HG03139 (cell line): ENCODE measurements around the gene HSH2D.
"Not testable (repeated sequence)": the region's sequence is repeated elsewhere in the genome, so short reads cannot be mapped to it uniquely, and the experiment has no call there.

Source experiments
- ATAC-seq: cut with Tn5 transposase; IDR thresholded peaks from one replicate; pipeline ENCODE4 v1.9.1; 2021; ENCODE audit not compliant: unreplicated experiment

HSH2D gene

DNA sequence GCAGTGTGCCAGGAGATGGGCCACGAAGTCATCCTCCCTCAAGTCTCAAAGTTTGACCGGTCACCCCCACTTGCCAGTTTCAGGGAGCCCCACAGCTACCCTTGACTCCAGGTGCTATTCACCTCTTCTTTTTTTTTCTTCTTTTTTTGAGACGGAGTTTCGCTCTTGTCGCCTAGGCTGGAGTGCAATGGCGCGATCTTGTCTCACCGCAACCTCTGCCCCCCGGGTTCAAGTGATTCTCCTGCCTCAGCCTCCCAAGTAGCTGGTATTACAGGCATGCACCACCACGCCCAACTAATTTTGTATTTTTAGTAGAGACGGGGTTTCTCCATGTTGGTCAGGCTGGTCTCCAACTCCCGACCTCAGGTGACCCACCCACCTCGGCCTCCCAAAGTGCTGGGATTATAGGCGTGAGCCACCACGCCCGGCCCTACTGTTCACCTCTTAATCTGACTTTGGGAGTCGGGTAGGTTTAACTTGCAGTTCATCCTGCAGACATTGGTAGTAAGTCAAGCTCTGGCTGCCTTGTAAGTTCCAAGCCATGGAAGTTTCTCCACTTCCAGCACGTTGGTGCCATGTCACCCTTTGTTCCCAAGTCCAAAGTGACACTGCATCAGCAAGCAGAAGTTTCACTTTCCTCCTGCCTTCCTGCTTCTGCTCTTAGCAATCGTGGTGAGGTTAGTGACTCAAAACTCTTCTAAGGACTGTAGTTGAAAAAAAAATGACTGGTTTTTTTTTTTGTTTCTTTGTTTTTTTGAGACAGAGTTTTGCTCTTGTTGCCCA, 24.2 kb upstream of the HSH2D start:
- not testable (repeated sequence) for ATAC-seq

DNA sequence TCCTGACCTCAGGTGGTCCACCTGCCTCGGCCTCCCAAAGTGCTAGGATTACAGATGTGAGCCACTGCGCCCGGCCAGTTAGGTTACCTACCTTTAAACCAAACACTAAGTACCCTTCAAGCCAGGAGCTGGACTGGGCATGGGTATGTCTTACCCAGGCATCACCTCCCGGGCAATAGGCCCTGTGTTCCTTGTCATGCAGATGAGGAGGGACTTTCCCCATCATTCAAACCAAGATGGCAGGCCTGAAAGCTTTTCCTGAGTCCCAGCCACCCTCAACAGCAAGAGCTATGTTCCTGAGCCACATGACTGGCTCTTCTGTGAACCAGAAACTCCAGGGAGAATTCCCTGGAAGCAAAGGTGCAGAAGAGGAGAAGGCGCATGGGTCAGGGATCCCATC, 22.3 kb upstream of the HSH2D start:
- no peak for ATAC-seq

DNA sequence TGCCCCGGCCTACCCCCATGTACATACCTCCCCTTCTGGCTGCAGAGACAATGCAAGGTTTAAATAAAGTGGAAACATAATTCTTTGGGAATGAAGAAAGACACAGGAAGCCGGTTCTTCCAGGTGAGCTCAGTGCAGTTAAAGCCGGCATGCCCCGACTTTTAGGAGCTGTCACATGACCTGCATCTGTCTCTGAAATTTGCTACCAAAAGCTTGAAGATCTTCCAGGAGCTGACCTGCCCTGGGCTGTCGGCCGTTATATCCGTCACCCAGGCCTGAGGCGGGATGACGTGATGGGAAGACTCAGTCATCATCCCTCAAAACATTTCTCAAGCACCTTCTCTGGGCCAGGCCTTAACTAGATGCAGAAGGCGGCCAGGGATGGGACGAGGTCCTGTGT, 21.5 kb upstream of the HSH2D start:
- no peak for ATAC-seq

DNA sequence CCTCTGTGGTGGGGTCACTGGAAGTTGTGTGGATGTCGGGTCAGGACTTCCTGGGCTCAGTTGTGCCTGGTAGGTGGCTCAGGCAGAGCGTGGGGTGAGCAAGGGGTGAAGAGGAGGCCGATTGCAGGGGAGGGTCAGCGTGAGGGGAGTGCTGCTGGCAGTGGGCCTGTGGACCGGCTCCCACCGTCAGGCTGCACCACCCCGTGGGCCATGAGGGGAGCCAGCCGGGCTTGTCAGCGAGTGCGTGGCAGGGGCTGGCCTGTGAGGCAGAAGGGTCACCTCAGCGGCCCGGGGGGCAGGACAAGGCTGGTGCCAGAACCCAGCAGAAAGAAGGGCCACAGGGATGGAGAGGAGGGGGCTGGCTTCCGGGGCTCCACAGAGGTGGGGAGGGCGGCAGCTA, 18.5 kb upstream of the HSH2D start:
- no peak for ATAC-seq

DNA sequence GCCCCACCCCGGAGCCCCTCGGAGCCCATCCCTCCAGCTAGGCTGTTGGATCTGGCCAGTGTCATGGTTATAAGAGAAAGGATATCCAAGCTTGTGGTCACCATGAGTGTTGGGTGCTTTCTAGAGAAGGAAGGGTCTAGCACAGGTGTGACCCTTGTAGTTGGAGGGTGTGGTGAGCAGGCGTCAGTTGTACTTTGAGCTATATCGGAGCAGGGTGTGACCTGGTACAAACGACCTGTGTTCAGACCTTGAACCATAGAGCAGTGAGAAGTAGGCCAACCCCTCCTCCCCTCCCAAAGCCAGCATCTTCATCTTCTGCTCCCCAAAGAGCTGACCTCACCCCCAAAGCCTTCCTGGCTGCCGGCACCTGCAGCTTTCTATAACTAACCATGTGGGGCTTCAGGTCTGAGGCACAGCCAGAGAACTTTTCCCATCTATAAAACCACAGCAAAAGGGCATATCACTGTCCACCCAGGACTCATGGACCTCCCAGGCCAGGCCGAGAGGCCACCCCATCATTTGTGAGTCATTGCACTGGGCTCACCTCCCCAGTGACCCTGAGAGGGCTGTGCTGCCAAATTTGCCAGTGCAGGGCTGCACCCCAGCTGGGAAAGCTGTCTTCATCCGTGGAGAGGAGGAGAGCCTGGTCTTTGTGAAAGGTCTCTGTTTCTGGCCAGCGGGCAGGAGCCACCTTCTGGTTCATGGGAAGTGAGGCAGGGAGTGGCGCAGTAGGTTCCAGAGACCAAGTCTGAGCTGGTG, 17.6 kb upstream of the HSH2D start:
- no peak for ATAC-seq

DNA sequence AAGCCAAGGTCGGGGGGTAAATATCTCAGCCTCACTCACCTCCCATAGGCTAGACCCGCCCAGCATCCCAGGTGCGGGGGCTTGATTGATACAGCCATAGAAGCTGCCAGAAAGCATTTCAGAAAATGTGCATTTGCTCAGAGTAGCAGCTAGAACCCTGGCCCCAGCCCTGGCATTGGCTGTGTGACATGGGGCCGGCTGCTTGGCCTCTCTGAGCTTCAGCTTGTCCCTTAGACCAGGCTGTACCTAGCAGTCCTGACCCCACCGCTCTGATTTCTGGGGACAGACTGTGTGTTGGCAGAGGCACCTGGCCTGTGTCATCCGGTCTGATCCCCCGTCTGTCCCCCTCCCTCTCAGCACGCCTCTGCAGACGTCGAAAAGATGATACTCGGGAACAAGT, 16.4 kb upstream of the HSH2D start:
- ATAC-seq, result no peak

DNA sequence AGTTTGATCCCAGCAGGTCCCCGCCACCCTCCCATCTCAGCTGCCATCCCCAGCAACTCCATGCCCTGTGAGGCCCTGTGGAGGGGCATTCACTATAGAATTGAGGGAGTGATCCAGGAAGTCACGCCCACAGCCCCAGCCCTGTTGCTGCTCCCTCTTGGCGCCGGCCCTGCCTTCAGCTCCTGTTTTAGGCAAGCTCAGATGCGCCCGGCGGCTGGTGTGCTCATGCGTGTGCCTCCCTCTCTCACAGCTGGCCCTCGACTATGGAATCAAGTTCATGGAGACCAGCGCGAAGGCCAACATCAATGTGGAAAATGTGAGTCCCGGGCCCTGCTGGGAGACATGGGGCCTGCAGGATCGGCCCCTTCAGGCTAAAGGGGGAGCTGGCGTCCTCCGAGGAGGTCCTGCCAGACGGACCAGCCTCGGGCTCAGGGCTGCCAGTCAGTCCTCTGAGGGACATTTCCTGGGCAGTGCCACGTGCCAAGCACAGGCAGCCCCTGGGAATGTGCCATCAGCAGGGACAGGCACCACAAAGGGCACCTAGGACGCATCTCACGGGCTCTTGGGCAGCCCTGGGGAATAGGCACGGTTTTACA, 15.6 kb upstream of the HSH2D start:
- no peak for ATAC-seq

DNA sequence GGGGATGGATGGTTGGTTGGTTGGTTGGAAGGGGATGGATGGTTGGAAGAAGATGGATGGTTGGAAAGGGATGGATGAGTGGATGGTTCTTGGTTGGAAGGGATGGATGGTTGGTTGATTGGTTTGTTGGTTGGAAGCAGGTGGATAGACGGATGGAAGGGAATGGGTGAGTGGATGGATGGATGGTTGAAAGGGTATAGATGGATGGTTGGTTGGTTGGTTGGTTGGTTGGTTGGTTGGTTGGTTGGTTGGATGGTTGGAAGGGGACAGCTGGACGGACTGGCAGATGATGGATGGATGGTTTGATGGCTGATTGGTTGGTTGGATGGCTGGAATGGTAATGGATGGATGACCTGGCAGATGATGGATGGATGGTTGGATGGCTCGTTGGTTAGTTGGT, 11.8 kb upstream of the HSH2D start:
- ATAC-seq, result no peak

DNA sequence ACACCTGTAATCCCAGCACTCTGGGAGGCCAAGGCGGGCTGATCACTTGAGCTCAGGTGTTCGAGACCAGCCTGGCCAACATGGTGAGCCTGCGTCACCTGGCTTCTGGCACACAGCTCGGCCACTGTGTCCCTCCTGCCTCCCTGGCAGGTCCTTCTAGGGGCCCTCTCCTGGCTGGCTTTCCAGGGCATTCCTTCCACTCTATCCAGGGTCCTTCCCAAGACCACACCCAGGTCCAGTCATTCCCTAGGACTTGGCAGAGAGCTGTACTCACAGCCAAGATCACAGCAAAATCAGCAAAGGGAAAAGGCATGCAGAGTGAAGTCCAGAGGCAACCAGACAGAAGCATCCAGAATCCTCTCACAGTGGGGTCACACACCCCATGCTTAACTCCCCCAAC, 9.7 kb upstream of the HSH2D start:
- no peak for ATAC-seq

DNA sequence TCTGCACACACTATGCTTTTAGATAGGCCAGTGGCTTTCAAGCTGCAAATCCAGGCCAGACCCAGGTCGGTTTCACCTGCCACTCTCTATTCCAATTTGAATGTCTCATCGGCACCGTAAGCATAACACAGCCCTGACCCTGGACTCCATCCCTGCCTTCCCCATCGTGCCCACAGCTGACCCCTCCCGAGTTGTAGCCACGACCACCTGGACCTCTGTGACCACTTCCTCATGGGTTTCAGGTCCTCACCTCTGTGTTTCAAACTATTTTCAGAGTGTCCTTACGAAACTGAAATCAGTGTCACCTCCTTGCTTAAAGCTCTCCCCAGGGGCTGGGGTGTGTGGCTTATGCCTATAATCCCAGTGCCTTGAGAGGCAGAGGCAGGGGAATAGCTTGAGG, 9.0 kb upstream of the HSH2D start:
- no peak for ATAC-seq

DNA sequence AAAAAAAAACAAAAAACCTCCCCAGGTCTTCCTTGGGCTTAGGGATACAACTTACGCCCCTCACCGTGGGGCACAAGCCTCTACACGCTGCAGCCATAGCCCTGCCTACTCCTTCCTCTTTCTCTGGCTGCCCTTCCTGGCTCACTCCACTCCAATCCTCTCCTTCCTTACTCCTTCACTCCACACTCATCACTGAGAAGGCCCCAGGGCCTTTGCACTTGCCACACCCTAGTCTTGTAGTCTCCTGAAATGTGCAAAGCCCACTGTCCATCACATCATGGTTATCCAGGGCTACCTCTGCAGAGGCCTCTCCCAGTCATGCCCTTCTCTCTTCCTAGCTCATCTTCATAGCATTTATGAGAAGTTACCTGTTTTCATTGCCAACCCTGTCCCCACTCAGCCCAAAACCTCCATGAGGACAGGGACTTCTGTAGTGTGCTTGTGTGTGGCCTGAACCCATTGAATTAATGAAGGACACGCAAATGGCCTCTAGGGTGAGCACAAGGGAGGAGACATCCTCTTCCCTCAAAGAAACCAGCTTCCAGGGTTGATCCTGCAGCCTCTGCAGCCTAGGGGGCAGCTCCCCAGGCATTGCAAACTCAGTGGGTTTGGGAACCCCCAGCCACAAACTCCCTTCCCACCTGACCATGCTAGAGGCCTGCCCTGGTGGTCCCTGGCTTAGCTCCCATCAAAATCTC, 7.9 kb upstream of the HSH2D start:
- no peak for ATAC-seq

DNA sequence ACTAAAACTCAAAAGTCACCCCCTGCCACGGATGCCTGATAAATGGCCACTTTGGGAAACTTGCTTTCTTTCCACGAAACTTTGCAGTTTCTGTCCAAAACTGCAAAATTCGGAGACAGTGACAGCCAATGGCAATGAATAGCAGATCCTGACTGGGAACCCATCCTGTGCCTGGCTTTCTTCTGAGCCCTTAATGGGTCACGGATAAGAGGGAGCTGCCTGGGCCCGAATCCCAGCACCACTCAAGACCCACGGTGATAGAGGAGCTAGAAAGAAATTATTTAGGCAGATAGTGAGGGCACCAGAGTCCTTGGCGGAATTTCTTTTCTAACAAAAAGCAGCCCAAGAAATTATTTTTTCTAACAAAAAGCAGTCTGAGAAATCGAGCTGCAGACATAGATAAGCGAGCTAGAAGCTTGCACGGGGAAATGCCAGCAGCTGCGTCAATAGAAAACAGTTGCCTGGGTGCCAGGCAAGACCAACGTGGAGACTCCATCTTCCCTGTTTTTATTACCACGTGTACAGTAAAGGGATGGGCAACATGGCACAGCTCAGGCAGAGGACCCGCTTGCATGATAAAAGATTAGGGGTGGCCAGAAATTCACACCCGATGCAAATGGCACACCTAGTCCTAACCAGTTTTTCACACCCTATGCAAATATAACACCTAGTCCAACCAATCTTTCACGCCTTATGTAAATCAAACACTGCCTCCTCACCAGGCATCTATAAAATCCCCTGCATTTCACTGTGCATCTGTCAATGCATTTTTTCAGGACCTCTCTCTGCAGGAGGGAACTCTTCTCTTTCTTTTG, 7.1 kb upstream of the HSH2D start:
- no peak for ATAC-seq

DNA sequence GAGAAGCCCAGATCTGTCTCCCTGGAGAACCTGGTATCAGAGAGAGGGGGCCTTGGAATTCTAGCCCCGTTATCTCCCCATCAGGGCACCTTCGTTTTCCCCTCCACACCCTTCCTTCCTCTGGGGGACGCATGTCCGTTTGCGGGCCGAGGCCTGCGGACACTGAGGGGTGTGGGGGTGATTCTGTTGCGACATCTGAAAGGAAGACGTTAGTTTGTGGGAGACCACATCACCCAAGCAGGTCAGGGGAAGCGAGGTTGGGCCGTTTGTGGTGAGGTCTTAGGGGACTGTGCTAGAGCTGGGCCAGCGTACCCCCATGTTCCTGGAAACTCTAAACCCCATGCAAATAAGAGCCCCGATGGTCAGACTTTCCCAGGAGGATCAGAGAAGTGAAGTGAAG, 3.7 kb upstream of the HSH2D start:
- no peak for ATAC-seq

DNA sequence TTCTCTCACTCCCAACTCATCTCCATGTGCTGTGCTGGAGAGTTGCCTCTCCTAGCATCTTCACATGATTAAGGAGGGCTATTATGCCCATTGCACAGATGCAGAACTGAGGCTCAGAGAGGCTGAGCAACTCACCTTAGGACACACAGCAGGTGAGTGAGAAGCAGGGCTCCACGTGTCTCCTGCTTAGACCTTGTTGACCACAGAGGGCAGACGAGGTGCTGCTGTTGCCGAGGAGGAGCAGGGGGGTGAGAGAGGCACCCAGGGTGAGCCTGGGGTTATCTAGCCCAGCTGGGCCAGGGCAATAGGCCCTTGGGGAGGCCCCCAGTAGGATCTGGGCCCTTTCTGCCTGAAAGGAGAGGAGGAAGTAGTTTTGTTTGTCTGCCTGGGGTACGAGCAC, 2.4 kb upstream of the HSH2D start:
- ATAC-seq, result peak; percentile 44

DNA sequence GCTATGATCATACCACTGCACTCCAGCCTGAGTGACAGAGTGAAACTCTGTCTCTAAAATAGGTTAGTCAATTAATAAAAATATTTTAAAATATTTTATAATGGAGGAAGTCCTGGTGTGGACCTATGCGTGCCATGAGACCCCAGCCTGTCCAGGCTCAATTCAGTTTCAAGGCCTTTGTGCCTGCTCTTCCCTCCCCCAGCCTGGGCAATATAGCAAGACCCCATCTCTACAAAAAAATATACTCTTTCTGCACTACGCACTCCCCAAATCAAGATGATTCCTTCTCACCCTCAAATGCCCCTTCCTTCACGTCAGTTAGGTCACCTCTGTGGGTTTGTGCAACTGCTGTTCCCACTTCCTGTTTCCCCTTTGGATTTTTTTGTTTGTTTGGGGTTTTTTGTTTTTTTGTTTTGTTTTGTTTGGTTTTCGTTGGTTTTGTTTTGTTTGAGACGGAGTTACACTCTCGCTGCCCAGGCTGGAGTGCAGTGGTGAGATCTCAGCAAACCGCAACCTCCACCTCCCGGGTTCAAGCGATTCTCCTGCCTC, 1.4 kb upstream of the HSH2D start:
- no peak for ATAC-seq

DNA sequence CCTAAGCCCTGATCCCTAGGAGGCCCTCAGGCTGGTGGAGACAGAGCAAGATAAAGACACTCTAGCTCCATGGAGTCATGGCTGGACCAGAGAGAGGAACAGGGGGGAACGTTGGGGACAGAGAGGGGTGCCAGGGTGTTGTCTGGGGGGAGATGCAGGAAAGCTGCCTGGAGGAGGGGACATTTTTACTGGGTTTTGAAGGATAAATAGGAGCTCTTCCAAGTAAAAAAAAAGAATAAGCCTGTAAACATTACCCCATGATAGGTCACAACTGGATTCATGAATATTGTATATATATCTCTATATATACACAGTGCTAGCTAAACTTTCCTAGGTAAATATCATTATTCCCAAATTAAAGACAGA, 714 bp downstream of the HSH2D start:
- no peak for ATAC-seq

DNA sequence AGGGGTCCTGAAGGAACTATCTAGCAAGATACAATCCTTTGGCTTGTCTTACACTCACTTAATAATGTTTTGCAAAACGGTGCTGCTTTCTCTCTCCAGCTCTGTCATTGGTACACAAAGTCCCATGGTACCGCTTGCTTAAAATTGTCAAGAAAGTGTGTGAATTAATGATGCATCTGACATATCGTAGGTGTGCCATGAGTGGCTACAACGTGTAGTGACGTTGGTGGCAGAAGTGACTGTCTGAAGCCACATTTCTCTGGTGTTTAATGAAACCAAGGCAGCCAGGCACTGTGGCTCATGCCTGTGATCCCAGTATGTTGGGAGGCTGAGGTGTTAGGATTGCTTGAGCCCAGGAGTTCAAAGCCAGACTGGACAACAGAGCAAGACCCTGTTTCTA, 2.6 kb downstream of the HSH2D start:
- ATAC-seq, result no peak

DNA sequence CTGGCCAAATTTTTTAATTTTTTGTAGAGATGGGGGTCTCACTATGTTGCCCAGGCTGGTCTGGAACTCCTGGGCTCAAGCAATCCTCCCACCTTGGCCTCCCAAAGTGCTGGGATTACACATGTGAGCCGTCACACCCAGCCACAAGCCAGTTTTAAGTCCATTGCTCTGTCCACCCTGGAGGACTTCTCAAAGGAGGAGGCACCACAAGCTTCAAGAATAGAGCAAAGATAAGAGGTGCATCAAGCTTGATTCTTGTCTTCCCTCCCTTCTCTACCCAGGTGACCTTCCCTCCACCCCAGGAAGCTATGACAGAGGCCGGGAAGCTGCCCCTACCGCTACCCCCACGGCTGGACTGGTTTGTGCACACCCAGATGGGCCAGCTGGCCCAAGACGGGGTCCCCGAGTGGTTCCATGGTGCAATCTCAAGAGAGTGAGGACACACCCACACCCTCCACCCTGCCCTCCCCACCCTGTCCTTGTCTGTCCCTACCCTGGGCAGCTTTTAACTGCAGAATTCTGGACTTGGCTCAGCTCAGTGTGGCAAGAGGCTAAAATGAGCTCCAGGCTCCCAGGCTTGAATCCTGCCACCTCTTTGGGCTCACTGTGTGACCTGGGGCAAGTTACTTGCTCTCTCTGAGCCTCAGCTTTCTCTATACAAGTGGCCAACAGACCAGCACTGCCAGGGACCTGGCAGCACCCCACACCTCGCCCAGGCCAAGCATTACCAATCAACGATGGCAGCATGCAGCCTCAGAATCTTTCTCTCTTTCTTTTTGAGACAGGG, 5.2 kb downstream of the HSH2D start:
- ATAC-seq, result no peak

DNA sequence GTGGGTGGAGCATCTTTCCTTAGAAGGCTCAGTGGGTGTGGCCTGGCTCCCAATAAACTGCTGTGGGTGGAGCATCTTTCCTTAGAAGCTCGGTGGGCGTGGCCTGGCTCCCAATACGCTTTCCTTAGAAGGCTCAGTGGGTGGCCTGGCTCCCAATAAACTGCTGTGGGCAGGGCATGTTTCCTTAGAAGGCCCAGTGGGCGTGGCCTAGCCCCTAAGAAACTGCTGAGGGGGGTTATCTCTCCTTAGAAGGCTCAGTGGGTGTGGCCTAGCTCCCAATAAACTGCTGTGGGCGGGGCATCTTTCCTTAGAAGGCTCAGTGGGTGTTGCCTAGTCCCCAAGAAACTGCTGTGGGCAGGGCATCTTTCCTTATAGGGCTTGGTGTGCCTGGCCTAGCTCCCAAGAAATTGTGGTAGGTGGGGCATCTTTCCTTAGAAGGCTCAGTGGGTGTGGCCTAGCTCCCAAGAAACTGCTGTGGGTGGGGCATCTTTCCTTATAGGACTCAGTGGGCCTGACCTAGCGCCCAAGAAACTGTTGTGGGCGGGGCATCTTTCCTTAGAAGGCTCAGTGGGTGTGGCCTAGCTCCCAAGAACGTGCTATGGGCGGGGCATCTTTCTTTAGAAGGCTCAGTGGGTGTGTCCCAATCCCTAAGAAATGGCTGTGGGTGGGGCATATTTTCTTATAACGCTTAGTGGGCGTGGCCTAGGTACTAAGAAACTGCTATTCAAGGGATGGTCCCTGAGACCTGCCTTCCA, 10.3 kb downstream of the HSH2D start:
- no peak for ATAC-seq
